22Rv1 (cell line): ENCODE data around the gene FSIP1.

Source experiments
- H3K27ac ChIP-seq: fragments of 450-650 bp; 2 replicates; pipeline ENCODE4 v1.5.1; 2017
- ZFX ChIP-seq: fragments of 450-650 bp; IDR thresholded peaks from 2 replicates; pipeline ENCODE4 v1.6.1; 2017; ENCODE audit warnings: antibody characterized with exemption, borderline replicate concordance
- TF ChIP-seq, protein P1 (sequence below): fragments of 450-650 bp; IDR thresholded peaks from 2 replicates; pipeline ENCODE4 v1.5.1; 2017; ENCODE audit warnings: mild to moderate bottlenecking

Gene FSIP1

DNA sequence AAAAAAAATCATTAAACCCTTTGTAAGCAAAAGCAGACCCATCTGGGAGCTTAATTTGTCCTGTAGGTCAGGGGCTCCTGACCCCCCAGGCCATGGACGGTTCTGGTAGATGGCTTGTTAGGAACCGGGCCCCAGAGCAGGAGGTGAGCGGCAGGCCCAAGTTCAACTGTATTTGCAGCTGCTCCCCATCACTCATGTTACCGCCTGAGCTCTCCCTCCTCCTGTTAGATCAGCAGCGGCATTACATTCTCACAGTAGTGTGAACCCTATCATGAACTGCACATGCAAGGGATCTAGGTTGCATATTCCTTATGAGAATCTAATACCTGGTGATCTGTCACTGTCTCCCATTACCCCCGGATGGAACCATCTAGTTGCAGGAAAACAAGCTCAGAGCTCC lies 60.7 kb downstream of the FSIP1 start:
- no peak overlapping the region for H3K27ac ChIP-seq
- TF ChIP-seq, protein P1, sequence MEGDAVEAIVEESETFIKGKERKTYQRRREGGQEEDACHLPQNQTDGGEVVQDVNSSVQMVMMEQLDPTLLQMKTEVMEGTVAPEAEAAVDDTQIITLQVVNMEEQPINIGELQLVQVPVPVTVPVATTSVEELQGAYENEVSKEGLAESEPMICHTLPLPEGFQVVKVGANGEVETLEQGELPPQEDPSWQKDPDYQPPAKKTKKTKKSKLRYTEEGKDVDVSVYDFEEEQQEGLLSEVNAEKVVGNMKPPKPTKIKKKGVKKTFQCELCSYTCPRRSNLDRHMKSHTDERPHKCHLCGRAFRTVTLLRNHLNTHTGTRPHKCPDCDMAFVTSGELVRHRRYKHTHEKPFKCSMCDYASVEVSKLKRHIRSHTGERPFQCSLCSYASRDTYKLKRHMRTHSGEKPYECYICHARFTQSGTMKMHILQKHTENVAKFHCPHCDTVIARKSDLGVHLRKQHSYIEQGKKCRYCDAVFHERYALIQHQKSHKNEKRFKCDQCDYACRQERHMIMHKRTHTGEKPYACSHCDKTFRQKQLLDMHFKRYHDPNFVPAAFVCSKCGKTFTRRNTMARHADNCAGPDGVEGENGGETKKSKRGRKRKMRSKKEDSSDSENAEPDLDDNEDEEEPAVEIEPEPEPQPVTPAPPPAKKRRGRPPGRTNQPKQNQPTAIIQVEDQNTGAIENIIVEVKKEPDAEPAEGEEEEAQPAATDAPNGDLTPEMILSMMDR, result no peak
- TF ChIP-seq ZFX, result no peak

DNA sequence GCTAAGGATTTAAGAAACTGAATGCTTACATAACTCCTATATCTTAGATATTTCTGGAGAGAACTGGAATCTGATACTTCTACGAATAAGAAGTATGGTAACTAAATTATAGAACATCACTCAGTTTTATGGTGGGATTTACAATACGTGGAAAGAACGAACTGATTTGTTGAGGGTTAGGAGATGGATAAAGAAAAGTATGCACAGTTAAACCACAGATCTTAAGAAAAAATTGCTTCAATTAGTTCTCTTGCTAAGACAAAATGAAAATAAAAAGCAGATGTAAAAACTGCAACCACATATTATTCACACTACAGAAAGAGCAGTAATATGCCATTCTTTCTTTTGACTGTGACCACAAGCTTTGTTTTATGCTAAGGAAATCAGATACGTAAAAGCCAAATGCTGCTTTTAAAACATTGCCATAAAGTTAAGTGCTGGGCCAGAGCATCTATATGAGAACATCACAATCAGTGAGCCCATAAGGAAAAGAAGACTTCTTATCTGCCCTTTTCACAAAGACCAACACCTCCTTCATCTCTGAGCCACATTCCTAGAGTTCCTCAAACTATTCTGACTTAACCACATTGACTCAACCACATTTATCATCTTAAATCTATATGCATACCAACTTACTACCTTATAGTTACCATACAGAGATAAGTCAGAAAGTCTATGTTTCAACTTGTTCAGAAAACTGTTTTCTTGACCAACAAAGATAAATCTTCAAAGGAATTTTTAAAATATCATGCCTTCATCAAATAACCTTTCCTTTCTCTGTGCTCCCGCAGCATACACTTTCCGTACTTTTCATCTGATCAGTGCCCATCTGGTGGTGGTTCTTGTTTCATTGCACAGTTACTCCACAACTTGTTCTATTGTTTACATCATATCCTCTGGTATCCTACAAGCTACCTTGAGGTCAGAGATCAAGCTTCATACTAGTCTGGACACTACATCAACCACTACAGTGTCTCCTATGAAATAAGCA lies 61.7 kb downstream of the FSIP1 start:
- TF ChIP-seq, protein P1, result no peak
- no peak for TF ChIP-seq ZFX
- no peak overlapping the region for H3K27ac ChIP-seq

DNA sequence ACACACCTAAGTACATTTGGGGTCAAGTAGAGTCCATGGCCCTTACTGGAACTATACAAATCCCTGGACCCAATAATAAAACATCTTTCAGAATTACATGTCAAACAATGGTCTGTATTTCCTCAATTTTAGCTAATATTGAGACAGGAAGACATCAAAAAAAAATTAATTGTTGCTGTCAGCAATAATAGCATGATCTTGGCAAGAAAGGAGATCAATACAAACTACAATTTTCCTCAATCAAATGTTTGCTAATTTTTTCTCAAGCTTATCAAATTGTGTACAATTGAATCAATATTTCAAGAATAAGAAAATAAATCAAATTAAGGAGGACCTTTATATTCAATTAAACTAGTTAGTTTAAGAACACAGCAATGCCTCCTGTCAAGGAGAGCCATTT lies 62.6 kb downstream of the FSIP1 start:
- no peak overlapping the region for H3K27ac ChIP-seq

DNA sequence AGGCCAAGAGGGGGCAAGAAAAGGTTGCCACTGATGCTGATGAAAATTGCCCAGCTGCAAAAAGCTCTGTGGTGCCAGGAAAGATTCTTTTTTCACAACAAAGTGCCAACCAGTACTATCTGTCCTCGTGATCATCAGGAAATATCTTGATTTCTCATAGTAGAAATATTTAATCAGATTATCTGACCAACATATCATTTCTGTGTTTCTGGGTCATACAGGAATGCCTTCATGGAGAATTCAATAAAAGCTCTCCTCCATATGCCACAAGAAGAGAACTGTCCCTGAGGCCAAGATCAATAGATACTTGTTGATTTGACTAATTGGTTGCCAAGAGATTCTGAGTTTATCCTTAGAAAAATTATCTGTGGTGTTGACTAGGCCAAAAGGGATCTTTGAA lies 63.5 kb downstream of the FSIP1 start:
- H3K27ac ChIP-seq, result no peak overlapping the region
- TF ChIP-seq ZFX, result no peak
- TF ChIP-seq, protein P1, result no peak

More for the DNA sequence above, 62.6 kb downstream of the FSIP1 start:
- no peak for TF ChIP-seq ZFX
- TF ChIP-seq, protein P1, result no peak

DNA sequence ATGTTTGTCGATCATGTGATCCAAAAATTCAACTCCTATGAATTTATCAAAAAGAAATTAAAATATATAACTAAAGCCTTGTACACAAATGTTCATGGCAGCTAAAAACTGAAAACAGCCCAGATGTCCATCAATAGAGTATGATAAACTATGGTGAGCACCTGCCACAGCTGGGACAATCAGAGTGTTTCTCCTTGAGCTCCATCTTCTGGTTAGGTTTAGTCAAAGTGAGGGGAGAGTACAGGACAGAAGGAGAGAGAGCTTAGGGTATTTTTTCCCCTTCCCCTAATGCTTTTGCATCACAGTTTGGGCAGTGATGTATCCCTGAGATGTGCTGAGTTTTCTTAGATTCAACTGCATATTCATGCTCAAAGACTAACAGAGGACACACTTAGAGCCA lies 65.5 kb downstream of the FSIP1 start:
- TF ChIP-seq, protein P1, result no peak
- no peak for TF ChIP-seq ZFX
- H3K27ac ChIP-seq, result no peak overlapping the region

DNA sequence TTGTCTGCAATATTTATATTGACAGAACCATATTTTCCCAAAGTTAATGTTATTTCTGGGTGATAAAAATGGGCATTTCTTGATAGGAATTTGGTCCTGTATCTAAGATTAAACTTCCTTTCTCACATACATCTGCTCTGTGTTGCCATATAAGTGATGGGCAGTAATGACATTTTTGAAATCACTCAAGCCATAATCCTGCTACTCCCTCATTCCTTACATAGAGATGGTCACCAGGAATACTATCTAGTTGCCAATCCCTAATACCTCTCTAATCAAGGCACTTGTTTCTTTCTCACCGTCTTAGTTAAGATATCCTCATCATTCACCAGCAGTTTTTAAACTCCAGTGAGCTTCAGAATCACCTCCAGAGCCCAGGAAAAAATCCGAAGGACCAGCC lies 68.4 kb downstream of the FSIP1 start:
- no peak for TF ChIP-seq ZFX
- TF ChIP-seq, protein P1, result no peak
- H3K27ac ChIP-seq, result no peak overlapping the region

DNA sequence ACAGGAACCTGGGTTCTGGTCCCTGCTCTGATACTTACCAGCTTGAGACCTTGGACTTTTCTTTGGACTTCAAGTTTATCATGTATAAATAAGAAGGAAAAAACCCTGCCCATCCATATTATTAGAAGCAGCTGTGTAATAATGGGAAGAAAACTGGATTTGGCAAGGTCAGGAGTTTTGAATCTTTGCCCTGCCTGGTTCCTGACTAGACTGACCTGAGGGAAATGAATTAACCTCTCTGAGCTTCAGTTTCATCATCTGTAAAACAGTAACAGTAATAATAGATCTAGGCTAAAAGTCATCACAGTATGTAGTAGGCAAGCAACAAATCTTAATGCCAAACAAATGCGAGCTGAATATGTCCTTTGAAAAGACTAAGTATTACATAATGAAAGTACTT lies 68.8 kb downstream of the FSIP1 start:
- no peak overlapping the region for H3K27ac ChIP-seq
- TF ChIP-seq ZFX, result no peak
- TF ChIP-seq, protein P1, result no peak
